Thymus (tissue), 11 donors: ENCODE data around the gene DOCK3. TPM values are rescaled to one million over a fixed set of nuclear protein-coding genes. Genes with fewer than 3 reads are reported as not detected.

Source experiments
- DNase-seq, 9 donors: peaks; one replicate each; pipeline ENCODE4 v3.0.0-alpha.2; 2013; ENCODE audit warnings: low spot score in 9 of 9, low read depth in 6 of 9, missing footprints in 1 of 9
- H3K27ac ChIP-seq, 2 donors: one replicate each; pipeline ENCODE4 v1.5.1; 2013; ENCODE audit warnings: control low read depth in 1 of 2, low read depth in 1 of 2, low read length in 1 of 2, mild to moderate bottlenecking in 1 of 2, moderate library complexity in 1 of 2
- H3K27me3 ChIP-seq, 2 donors: one replicate each; pipeline ENCODE4 v1.5.1; 2013; ENCODE audit warnings: low read length in 1 of 2; ENCODE audit not compliant: control insufficient read depth in 2 of 2, insufficient read depth in 1 of 2
- H3K36me3 ChIP-seq, 2 donors: one replicate each; pipeline ENCODE4 v1.5.1; 2013; ENCODE audit warnings: low read length in 1 of 2, mild to moderate bottlenecking in 1 of 2, moderate library complexity in 1 of 2; ENCODE audit not compliant: control insufficient read depth in 2 of 2, insufficient read depth in 2 of 2
- H3K4me1 ChIP-seq, 2 donors: one replicate each; pipeline ENCODE4 v1.5.1; 2013; ENCODE audit warnings: low read length in 2 of 2; ENCODE audit not compliant: control insufficient read depth in 2 of 2, insufficient read depth in 2 of 2
- H3K4me3 ChIP-seq, 2 donors: one replicate each; pipeline ENCODE4 v1.5.1; 2013; ENCODE audit warnings: low read length in 2 of 2, control low read depth in 1 of 2, mild to moderate bottlenecking in 1 of 2
- H3K9me3 ChIP-seq, 2 donors: one replicate each; pipeline ENCODE4 v1.5.1; 2013; ENCODE audit warnings: low read length in 1 of 2, mild to moderate bottlenecking in 1 of 2; ENCODE audit not compliant: control insufficient read depth in 2 of 2, insufficient read depth in 1 of 2
- WGBS: extraction: QIAGEN DNeasy Blood & Tissue Kit; methylation state at CpG from one replicate; pipeline ENCODE4 v1.1.7; 2013; 5-methylcytosine and 5-hydroxymethylcytosine counted together
- polyA plus RNA-seq: library from polyadenylated mRNA; stranded (reverse); fragments of 200-250 nt; gene quantifications from one replicate; pipeline ENCODE4 v1.2.3, GENCODE V29; 2013
- total RNA-seq: library from RNA; stranded (reverse); fragments of 120-200 nt; gene quantifications from one replicate; pipeline ENCODE4 v1.2.4, GENCODE V29; 2013
- donor health status: healthy.

The DOCK3 gene
- total and polyA plus RNA-seq, 2 donors = 0.05 to 0.21 TPM

- no peaks in the 10 kb centered on the region for H3K4me1 ChIP-seq
- no peaks in the 10 kb centered on the region for H3K9me3 ChIP-seq
- no peak overlapping the region for H3K4me3 ChIP-seq
- WGBS = 94% methylated on average over 5 of the region's 5 CpGs
- no peaks in the 10 kb centered on the region for H3K27me3 ChIP-seq
- H3K36me3 ChIP-seq = no peaks in the 10 kb centered on the region
- H3K27ac ChIP-seq = no peak overlapping the region
- no peak for DNase-seq
Measured at GRCh38 chr3:50983887-50984286, 309.2 kb downstream of the DOCK3 start.

- 92% methylated on average over 1 of the region's 1 CpG for WGBS
- no peaks in the 10 kb centered on the region for H3K9me3 ChIP-seq
- no peak for DNase-seq
- H3K36me3 ChIP-seq = no peaks in the 10 kb centered on the region
- no peaks in the 10 kb centered on the region for H3K4me1 ChIP-seq
- no peak overlapping the region for H3K4me3 ChIP-seq
- no peak overlapping the region for H3K27ac ChIP-seq
- H3K27me3 ChIP-seq = no peaks in the 10 kb centered on the region
Measured at GRCh38 chr3:50985893-50986292, 311.2 kb downstream of the DOCK3 start.

GRCh38 chr3:50986726-50987125 is 312.0 kb downstream of the DOCK3 start:
- WGBS = 92% methylated on average over 2 of the region's 2 CpGs
- Histone ChIP-seq H3K27me3 (no peaks in the 10 kb centered on the region), H3K4me1 (no peaks in the 10 kb centered on the region), H3K27ac (no peak overlapping the region), H3K36me3 (no peaks in the 10 kb centered on the region), H3K4me3 (no peak overlapping the region), H3K9me3 (no peaks in the 10 kb centered on the region)
- no peak for DNase-seq

DNA sequence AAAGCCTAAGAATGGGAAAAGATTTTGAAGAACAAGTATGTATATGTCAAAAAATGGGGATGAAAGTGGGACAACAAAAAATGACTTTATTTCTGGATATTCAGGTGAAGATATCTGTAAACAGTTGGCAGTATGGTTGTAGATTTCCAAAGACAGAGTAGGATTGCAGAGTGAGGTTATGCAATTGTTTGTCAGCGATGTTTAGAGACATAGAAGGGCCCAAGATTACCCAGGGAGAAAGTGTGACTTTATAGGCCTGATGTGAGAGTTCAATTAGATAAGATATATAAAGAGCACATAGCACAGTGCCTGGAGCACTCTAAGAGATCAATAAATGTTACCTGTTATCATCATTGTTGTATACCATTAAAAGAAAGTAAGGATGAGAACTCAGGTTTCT is 319.8 kb downstream of the DOCK3 start:
- Histone ChIP-seq H3K9me3 (peaks cover 0 to 2% of the 10 kb centered on the region in 2 donors), H3K4me3 (no peak overlapping the region), H3K36me3 (no peaks in the 10 kb centered on the region), H3K4me1 (no peaks in the 10 kb centered on the region), H3K27ac (no peak overlapping the region), H3K27me3 (no peaks in the 10 kb centered on the region)
- 89% methylated on average over 1 of the region's 1 CpG for WGBS
- DNase-seq = no peak

DNA sequence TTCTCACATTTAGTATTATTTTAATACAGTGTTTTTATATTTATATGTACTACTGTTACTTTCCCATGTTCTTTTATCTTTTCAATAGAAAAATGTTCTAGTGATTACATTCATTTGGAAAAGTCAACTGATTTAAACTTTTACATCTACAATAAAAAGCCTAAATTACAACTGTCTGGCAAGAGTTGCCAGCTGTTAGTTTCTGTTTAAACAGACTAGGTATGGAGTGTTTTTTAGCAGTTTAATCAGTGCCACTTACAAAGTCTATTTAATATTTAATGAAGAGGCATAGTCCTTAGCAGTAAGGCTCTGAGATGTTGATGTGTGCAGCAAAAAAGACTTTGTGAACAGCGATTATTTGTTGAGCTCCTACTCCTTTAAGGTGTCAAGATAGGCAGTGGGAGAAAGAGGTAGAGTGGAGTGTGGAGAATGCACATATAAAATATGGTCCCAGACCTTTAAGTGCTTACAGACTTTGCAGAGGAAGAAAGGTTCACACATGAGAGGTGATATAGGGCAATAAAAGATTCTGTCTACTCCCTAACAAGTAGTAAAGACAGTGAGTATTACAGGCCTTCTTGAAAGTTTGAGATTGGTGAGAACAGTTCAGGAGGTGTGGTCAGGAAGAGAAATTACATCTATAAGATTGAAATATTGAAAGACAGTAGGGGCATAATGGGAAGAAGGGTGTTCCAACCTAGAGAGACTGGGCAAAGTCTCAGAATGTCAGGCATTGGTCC is 320.5 kb downstream of the DOCK3 start:
- H3K27ac ChIP-seq = no peak overlapping the region
- DNase-seq = no peak
- no peaks in the 10 kb centered on the region for H3K27me3 ChIP-seq
- no peaks in the 10 kb centered on the region for H3K36me3 ChIP-seq
- H3K4me1 ChIP-seq = no peaks in the 10 kb centered on the region
- peaks cover 0 to 2% of the 10 kb centered on the region in 2 donors for H3K9me3 ChIP-seq
- WGBS = 97% methylated on average over 1 of the region's 1 CpG
- H3K4me3 ChIP-seq = no peak overlapping the region

- H3K4me1 ChIP-seq = no peaks in the 10 kb centered on the region
- no peaks in the 10 kb centered on the region for H3K9me3 ChIP-seq
- no peak overlapping the region for H3K27ac ChIP-seq
- H3K36me3 ChIP-seq = no peaks in the 10 kb centered on the region
- no peak for DNase-seq
- no peaks in the 10 kb centered on the region for H3K27me3 ChIP-seq
- no peak overlapping the region for H3K4me3 ChIP-seq
Measured at GRCh38 chr3:51002495-51002894, 327.8 kb downstream of the DOCK3 start.

DNA sequence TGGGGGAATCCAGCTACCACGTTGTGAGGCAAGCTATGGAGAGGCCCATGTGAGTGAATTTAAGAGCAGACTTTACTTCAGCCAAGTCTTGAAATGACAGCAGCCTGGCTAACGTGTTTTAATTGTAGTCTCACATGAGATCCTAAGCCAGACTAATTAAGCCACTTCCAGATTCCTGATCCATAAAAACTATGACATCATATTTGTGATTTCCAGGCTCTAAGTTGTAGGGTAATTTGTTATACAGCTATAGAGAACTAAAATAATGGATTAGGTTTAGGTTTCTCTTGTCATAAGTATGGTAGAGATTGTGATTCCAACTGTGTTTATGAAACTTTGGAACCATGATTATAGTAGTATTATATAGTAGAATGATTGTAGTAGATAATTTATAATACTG is 329.5 kb downstream of the DOCK3 start:
- no peaks in the 10 kb centered on the region for H3K4me1 ChIP-seq
- H3K27ac ChIP-seq = no peak overlapping the region
- no peaks in the 10 kb centered on the region for H3K36me3 ChIP-seq
- 80% methylated on average over 2 of the region's 2 CpGs for WGBS
- H3K27me3 ChIP-seq = no peaks in the 10 kb centered on the region
- no peak for DNase-seq
- H3K9me3 ChIP-seq = no peaks in the 10 kb centered on the region
- H3K4me3 ChIP-seq = no peak overlapping the region

DNA sequence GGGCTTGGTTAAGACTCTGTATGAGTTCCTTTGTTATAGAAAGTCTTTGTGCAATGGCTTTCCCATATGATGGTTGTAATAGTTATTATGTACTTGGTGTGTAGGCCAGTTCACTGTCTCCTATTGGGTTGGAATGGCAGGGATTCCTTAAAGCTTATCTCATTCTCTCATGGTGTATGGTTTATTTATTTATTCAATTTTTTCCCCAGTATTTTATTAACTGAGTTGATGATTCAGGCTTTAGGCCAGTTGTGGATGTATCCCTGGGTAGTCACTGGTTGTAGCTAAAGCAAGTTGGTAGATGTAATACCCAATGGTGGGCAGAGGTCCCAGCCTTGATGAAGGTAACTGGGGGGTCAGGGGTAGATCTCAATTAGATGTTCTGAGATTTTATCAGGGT is 349.4 kb downstream of the DOCK3 start:
- DNase-seq = no peak
- H3K9me3 ChIP-seq = no peaks in the 10 kb centered on the region
- peaks cover 0 to 4% of the 10 kb centered on the region in 2 donors for H3K4me1 ChIP-seq
- H3K27me3 ChIP-seq = no peaks in the 10 kb centered on the region
- no peaks in the 10 kb centered on the region for H3K36me3 ChIP-seq
- H3K27ac ChIP-seq = peak overlapping the region in 1 of 2 donors; percentile 65
- H3K4me3 ChIP-seq = no peak overlapping the region

DNA sequence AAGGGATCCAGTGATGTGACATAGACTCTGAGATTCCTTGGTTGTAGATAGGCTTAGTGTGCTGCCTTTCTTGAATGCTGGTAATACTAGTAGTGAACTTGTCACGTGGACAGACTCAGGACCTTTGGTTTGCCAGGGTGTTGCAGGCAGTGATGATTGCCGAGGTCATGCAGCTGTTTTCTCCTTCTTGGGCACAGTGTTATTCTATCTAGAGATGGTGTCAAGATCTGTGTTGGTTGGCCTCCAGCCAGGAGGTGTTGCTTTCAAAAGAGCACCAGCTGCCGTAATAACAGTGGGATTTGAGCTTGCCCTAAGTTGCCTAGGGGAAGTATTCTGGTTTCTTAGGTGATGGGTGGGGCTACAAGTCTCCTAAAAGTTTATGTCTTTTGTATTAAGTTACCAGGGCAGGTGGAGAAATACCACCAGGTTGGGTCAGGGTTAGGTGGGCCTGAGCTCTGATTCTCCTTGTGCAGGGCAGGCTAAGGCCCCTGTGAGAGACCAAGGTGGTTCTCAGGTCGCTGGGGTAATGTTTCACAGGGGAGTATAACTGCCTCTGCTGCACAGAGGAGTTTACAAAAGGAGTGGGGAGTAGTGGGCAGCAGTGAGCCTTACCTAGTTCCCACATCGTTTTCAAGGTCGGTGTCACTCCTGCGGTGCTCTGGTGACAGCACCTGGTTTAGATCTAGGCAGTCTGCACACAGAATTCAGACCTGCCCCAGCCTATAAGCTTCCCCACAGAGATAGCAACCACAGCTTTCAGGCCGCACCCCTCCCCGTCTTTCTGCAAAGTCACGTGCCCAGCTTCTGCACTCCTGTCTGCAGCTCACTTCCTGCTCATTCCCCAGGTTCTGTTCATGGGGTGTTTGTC is 350.3 kb downstream of the DOCK3 start:
- DNase-seq = peak; percentile 1 to 65 (median 31)
- 18% methylated on average over 10 of the region's 10 CpGs for WGBS
- no peaks in the 10 kb centered on the region for H3K9me3 ChIP-seq
- peaks cover 0 to 4% of the 10 kb centered on the region in 2 donors for H3K4me1 ChIP-seq
- H3K4me3 ChIP-seq = no peak overlapping the region
- peak overlapping the region in 1 of 2 donors; percentile 88 for H3K27ac ChIP-seq
- no peaks in the 10 kb centered on the region for H3K36me3 ChIP-seq
- no peaks in the 10 kb centered on the region for H3K27me3 ChIP-seq
